ENCODE data around the gene ZDHHC3.

DNA sequence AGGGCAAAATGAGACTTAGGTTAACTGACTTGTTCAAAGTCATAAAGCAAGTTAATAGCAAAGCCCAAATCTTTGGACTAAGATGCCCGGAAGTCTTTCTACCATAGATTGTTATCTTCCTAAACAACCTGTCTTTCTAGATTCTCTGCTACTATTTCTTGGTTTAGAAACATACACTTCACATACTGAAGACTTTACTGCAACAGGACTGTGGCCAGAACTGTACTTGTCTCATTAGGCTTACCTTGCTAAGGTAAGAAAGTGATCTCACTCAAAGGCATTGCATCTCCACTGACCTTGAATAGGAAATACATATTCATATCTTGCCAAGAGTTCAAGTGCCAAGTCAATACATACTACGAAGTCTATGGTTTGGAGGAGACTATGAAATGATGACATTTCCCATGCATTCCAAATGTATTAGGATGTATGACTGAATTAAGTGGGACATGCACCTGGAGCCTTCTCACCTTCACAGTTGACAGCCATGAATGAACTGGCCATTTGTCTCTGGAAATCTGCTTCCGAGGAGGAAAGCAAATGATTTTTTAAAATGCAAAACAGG, 5.0 kb downstream of the ZDHHC3 start:
- TF ChIP-seq, protein P1, sequence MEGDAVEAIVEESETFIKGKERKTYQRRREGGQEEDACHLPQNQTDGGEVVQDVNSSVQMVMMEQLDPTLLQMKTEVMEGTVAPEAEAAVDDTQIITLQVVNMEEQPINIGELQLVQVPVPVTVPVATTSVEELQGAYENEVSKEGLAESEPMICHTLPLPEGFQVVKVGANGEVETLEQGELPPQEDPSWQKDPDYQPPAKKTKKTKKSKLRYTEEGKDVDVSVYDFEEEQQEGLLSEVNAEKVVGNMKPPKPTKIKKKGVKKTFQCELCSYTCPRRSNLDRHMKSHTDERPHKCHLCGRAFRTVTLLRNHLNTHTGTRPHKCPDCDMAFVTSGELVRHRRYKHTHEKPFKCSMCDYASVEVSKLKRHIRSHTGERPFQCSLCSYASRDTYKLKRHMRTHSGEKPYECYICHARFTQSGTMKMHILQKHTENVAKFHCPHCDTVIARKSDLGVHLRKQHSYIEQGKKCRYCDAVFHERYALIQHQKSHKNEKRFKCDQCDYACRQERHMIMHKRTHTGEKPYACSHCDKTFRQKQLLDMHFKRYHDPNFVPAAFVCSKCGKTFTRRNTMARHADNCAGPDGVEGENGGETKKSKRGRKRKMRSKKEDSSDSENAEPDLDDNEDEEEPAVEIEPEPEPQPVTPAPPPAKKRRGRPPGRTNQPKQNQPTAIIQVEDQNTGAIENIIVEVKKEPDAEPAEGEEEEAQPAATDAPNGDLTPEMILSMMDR (IDR thresholded peaks at IDR 0.05; ENCODE audit: low read depth, low read length, missing input control), result no peak
- TF ChIP-seq, protein P2, sequence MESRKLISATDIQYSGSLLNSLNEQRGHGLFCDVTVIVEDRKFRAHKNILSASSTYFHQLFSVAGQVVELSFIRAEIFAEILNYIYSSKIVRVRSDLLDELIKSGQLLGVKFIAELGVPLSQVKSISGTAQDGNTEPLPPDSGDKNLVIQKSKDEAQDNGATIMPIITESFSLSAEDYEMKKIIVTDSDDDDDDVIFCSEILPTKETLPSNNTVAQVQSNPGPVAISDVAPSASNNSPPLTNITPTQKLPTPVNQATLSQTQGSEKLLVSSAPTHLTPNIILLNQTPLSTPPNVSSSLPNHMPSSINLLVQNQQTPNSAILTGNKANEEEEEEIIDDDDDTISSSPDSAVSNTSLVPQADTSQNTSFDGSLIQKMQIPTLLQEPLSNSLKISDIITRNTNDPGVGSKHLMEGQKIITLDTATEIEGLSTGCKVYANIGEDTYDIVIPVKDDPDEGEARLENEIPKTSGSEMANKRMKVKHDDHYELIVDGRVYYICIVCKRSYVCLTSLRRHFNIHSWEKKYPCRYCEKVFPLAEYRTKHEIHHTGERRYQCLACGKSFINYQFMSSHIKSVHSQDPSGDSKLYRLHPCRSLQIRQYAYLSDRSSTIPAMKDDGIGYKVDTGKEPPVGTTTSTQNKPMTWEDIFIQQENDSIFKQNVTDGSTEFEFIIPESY (IDR thresholded peaks at IDR 0.05), result no peak

Data from liver (tissue), 2 donors.